ENCODE data around the gene MAN2C1.
A peak's percentile ranks its signal among the peaks of the same experiment; 100 is the strongest.
"Not testable (repeated sequence)": the region's sequence is repeated elsewhere in the genome, so short reads cannot be mapped to it uniquely, and the experiment has no call there.

The MAN2C1 gene

DNA sequence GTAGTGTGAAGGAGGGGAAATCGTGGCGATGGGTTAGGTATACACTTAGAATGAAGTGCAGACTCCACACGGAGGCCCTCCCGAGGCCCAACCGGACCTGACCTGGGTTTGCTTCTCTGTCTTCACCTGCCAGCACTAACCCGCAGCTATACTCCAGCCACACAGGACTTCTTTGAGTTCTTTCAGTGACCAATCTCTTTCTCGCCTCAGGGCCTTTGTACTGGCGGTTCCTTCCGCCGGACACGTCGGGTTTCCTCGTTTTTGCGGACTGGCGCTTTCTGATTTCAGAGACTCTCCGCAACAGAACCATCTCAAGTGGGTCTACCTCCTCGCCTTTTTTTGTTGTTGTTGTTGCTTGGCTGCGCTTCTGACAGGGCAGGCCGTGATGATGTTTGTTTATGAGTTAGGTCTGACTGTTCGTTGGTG lies 21.6 kb downstream of the MAN2C1 start, which contains the start of gene NEIL1:
TSS of gene NEIL1 (plus strand) at position 244 of the 426 bp plus-strand sequence. CDS start 1,867 bp downstream, outside the sequence.
- DNase-seq (ENCODE audit: low read depth in 2 of 2), result no peak

DNA sequence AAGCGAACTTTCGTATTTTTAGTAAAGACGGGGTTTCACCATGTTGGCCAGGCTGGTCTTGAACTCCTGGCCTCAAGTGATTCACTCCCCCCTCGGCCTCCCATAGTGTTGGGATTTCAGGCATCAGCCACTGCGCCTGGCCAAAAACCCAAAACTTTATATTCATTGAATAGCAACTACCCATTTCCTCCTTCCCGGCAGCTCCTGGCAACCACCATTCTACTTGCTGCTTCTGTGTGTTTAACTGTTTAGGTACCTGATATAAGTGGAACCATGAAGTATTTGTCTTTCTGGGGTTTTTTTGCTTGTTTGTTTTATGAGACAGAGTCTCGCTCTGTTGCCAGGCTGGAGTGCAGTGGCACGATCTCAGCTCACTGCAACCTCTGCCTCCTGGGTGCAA lies 24.5 kb downstream of the MAN2C1 start:
- not testable (repeated sequence) for DNase-seq (ENCODE audit: low read depth in 2 of 2)

GRCh38 chr15:75342221-75342620 lies 26.2 kb downstream of the MAN2C1 start:
- no peak for DNase-seq (ENCODE audit: low read depth in 2 of 2)

- no peak for DNase-seq (ENCODE audit: low read depth in 2 of 2)
These were observed 28.7 kb downstream of the MAN2C1 start for GRCh38 chr15:75339531-75340240.

- no peak for DNase-seq (ENCODE audit: low read depth in 2 of 2)
These were observed 29.7 kb downstream of the MAN2C1 start for GRCh38 chr15:75338661-75339240.

DNA sequence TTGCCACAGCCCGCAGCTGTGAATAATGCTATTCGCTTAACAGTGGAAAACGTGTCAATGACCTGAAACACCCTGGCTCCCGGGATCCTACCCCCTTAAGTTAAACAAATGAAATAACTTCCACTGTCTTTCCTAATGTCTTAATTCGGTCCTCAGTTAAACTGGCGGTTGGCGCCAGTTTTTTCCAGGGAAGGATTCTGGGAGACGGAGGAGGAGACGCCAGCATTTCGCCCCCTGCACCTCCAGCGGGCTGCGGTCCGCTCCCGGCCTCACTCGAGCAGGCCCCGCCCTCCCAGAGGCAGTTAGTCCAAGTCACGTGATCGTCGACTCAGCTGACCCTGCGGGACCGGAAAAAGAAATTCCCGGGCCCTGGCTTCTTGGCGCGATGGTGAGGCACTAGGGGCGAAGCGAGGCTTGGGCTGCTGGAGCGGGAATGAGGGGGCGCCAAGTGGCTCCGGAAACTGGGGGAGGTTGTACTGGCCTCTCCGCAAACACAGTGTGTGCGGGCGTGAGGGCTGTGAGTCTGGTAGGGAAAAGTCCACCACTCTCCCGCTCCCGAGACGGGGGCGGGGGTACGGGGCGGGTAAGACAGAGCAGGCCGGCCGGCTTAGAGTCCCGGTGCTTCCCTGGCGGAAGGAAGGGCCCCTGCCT lies 32.6 kb downstream of the MAN2C1 start, which contains the start of gene COMMD4:
TSS of gene COMMD4 (plus strand) at position 359 of the 651 bp plus-strand sequence. CDS start at position 386, 27 bp downstream.
- peak; percentile 76 to 85 for DNase-seq (ENCODE audit: low read depth in 2 of 2)

DNA sequence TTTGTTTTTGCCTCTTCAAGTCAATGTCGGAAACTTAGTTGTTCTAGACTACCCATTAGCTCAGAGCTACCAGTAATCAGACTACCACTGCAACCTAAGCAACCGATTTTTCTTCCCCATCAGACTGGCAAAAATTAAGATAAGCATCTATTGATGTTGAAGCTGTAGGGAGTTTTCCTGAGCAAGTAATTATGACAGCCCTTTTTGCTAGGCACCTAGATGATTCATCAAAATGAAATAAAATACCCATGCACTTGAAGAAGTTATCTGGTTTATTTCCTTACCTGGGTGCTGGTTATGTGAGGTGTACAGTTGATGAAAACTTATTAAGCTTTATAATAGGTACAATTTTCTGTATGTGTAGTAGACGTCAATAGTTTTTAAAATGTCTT lies 33.1 kb downstream of the MAN2C1 start:
- DNase-seq (ENCODE audit: low read depth in 2 of 2), result no peak

DNA sequence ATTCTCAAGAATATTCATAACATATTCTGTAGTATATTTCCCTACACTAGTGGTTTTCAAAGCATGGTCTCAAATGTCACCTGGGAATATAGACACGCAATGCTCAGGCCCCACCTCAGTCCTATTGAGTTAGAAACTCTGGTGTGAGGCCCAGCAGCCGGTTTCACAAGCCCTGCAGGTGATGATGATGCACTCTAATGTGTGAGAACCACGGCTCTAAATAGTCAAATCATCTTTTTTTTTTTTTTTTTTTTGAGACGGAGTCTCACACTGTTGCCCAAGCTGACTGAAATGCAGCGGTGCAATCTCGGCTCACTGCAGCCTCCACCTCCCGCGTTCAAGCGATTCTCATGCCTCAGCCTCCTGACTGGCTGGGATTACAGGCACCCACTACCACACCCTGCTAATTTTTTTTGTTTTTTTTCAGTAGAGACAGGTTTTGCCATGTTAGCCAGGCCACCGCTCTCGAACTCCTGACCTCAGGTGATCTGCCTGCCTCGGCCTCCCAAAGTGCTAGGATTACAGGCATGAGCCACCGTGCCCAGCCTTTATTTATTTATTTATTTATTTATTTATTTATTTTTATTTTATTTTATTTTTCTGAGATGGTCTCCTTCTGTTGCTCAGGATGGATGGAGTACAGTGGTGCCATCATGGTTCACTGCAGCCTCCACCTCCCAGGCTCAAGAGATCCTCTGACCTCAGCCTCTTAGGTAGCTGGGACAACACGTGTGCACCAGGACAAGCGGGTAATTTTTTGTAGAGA lies 34.6 kb downstream of the MAN2C1 start:
- not testable (repeated sequence) for DNase-seq (ENCODE audit: low read depth in 2 of 2)

DNA sequence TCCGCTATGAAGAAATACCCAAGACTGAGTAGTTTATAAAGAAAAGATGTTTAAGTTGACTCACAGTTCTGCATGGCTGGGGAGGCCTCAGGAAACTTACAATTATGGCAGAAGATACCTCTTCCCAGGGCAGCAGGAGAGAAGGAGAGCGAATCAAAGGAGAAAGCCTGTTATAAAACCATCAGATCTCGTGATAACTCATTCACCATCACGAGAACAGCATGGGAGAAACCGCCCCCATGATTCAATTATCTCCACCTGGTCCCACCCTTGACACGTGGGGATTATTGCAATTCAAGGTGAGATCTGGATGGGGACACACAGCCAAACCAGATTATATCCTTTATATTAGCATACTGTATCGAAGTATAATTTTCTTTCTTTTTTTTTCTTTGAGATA lies 36.3 kb downstream of the MAN2C1 start:
- DNase-seq (ENCODE audit: low read depth in 2 of 2), result not testable (repeated sequence)

DNA sequence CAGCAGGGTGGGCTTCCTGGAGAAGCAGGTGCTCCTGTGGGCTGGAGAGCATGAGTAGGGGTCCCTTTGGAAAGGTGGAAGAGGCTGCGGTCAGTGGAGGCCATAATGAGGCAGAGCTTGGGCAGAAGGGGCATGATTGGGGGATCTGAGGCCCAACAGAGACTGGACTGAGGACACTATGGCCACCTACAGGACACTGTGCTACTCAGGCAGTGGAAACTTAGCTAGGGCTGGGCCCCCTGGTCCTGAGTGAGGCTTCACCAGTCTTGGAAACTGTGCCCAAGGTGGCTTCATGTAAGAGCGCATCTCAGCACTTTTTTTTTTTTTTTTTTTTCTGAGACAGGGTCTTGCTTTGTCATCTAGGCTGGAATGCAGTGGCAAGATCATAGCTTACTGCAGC lies 38.8 kb downstream of the MAN2C1 start:
- DNase-seq (ENCODE audit: low read depth in 2 of 2), result no peak

DNA sequence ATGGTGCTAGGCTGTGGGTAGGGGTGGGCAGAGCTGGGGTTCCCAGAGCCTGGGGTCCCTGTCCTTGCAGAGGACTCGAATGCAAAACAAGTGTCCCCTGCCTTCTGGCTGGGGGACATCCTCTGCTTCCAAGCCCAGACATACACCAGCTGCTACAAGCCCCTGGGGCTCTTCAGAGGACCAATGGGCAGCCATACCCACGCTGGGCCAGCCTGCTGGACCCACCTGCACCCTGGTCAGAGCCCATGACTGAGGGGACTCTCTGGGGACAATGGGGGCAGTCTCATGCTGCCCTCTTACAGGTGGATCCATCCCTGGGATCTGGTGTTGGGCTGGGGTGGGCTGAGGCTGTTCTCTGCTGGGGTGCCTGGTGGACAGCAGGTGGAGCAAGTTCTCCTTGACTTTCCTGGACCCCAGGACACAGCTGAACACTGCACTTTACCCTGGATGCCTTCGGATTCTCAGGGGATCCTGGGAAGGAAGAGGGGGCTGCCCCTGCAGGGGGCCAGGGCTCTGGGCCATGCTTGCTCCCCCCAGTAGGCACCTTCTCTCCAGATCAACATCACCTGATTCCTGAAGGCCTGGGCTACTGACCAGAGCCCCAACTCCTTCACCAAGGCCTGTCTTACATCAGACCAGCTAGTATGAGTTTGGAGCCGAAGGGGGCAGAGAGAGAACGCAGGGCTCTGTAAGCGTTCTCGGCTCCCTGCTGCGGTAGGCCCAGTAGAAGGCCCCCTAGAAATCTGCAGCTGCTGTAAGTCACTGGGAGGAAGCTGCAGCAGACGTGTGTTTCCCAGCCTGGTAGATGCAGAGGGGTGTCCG lies 39.7 kb downstream of the MAN2C1 start:
- no peak for DNase-seq (ENCODE audit: low read depth in 2 of 2)

DNA sequence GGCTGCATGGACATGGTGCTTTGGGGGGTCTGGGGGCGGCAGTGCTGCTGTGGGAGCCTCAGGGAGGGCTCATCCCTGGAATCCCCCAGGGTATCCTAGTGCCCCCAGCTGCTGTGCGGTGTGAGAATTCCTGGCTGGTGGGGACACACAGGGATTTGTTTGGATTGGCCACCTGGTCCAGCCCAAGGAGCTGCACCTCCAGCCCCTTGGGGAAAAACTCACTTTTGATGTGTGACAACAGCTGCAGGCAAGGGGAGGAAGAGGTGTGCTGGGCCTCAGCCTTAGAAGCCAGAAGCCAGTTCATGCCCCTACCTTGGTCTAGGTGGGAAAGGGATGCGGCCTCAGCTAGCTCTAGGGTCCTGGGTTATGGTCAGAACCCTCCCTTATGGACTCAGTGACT lies 40.9 kb downstream of the MAN2C1 start:
- DNase-seq (ENCODE audit: low read depth in 2 of 2), result no peak

- no peak for DNase-seq (ENCODE audit: low read depth in 2 of 2)
These were observed 41.4 kb downstream of the MAN2C1 start for GRCh38 chr15:75327005-75327404.

- DNase-seq (ENCODE audit: low read depth in 2 of 2), result no peak
These were observed 42.5 kb downstream of the MAN2C1 start for GRCh38 chr15:75325922-75326321.

GRCh38 chr15:75321711-75322110 lies 46.7 kb downstream of the MAN2C1 start:
- DNase-seq (ENCODE audit: low read depth in 2 of 2), result no peak

DNA sequence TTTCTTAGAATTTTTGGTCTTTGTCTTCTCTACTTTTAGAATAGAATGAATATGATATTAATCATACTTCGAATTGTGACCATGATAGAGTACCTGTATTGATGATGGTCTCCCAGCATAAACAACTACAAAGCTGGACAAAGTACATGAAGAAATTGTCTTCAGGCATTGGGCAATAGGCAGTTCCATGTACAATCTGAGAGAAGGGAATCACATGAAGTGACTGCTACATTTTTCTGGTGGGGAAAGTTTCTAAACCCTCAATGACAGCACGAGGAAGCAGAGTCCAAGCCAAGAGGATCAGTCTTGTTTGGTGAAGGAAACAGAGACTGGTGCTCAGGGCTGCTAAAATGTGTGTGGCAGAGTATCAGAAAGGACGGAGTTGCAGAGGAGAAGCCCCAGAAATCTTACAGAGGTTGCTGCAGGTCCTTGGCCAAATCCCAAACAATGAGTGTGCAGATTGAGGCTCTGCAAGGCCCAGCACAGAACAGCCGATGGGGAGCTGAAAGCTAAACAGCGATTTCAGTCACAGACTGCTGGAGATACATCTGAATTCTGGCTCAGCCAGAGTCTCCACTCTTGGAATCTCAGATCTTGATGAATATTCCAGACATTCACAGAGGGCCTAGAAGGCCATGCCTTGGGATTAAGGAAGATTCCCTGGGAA lies 49.0 kb downstream of the MAN2C1 start:
- not testable (repeated sequence) for DNase-seq (ENCODE audit: low read depth in 2 of 2)

- DNase-seq (ENCODE audit: low read depth in 2 of 2), result no peak
These were observed 53.7 kb downstream of the MAN2C1 start for GRCh38 chr15:75314552-75315290.

DNA sequence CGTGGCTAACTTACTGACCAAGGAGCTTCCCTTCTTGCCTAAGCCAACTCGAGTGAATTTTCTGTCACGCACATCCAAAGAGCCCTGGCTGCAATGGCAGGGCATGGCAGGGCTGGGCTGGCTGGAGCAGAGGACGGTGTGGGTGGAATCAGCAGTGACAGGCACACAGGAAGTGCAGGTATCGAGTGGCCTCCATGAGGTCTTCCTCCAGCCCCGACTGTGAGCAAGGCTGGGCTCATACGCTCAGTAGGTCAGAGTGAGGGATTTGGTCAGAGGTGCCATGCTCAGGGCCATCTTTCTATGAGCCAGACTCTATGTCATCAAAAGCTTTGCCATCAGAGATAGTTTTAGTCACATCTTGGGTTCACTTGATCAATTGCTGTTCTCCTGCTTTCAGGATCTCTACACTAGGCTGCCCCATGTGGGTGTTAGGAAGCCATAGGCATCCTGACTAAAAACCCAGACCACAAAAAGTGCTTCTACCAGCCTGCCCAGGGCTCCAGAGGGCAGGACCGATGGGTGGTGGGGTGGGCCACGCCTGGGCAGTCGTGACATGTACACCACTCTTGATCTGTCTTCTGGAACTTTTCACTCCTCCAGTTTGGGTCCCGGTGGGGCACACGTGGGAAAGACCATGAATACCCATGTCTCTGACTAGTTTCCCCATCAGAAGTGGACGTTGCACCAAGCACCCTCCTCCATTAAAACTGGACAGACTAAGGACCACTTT lies 55.1 kb downstream of the MAN2C1 start:
- no peak for DNase-seq (ENCODE audit: low read depth in 2 of 2)

GRCh38 chr15:75312548-75312947 lies 55.9 kb downstream of the MAN2C1 start:
- DNase-seq (ENCODE audit: low read depth in 2 of 2), result not testable (repeated sequence)

Data from activated CD4-positive, alpha-beta T cell treated with anti-CD3 and anti-CD28 coated beads for 24 hours (primary cell).